ENCODE measurements around the gene CNTF. TPM values are rescaled to one million over a fixed set of nuclear protein-coding genes. Genes with fewer than 3 reads are reported as not detected.
"Not testable (repeated sequence)": the region's sequence is repeated elsewhere in the genome, so short reads cannot be mapped to it uniquely, and the experiment has no call there.

CNTF gene, protein sequence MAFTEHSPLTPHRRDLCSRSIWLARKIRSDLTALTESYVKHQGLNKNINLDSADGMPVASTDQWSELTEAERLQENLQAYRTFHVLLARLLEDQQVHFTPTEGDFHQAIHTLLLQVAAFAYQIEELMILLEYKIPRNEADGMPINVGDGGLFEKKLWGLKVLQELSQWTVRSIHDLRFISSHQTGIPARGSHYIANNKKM
- polyA plus RNA-seq: under 1 TPM in 2 of 4 donors, not detected in 2; 0.63 to 0.78 TPM
- long read RNA-seq, donor 1: 0 reads
- long read RNA-seq, donor 2: 0 reads
- long read RNA-seq, donor 3: 0 reads
- long read RNA-seq, donor 4: 0 reads
- long read RNA-seq, donor 5: 0 reads
- long read RNA-seq, donor 6: 0 reads
- long read RNA-seq, donor 7: 0 reads
- long read RNA-seq, donor 8: 0 reads
- long read RNA-seq, donor 9: 0 reads
- long read RNA-seq, donor 10, partial matches to known transcripts: 0 of 1 reads
- long read RNA-seq, donor 10, other reads (novel, unspliced or antisense): 0 of 1 reads

GRCh38 chr11:58622344-58622743, at the start of gene CNTF:
TSS of gene CNTF (plus strand) at chr11:58622665. CDS start at chr11:58622753, 88 bp downstream.
- no peak within 1 kb of the TSS for H3K4me3 ChIP-seq (ENCODE audit: low read depth in 1 of 3, low read length in 3 of 3)
- FAIRE-seq: no peak
- no peaks in the 10 kb centered on the region for H3K27me3 ChIP-seq (ENCODE audit: control insufficient read depth in 3 of 3, insufficient read depth in 3 of 3, low read length in 3 of 3)
- H3K9me3 ChIP-seq (ENCODE audit: control insufficient read depth in 2 of 2, insufficient read depth in 1 of 2, low read depth in 1 of 2, low read length in 1 of 2): no peaks in the 10 kb centered on the region
- H3K36me3 ChIP-seq (ENCODE audit: control insufficient read depth in 3 of 3, insufficient read depth in 2 of 3, low read depth in 1 of 3, low read length in 3 of 3): peaks cover 11 to 21% (median 17%) of the 10 kb centered on the region in 3 donors
- 78 to 86% (median 79%) methylated on average over 2 of the region's 2 CpGs for WGBS, 3 donors
- DNase-seq: no peak
- H3K4me1 ChIP-seq (ENCODE audit: control insufficient read depth in 3 of 3, insufficient read depth in 2 of 3, low read depth in 1 of 3, low read length in 2 of 3): peaks cover 0 to 3% (median 0%) of the 10 kb centered on the region in 3 donors
- no peak within 1 kb of the TSS for H3K27ac ChIP-seq (ENCODE audit: low read depth in 1 of 3, low read length in 2 of 3)

- not testable (repeated sequence) for H3K36me3 ChIP-seq (ENCODE audit: control insufficient read depth in 3 of 3, insufficient read depth in 2 of 3, low read depth in 1 of 3, low read length in 3 of 3); H3K4me3 ChIP-seq (ENCODE audit: low read depth in 1 of 3, low read length in 3 of 3); H3K9me3 ChIP-seq (ENCODE audit: control insufficient read depth in 2 of 2, insufficient read depth in 1 of 2, low read depth in 1 of 2, low read length in 1 of 2); H3K27me3 ChIP-seq (ENCODE audit: control insufficient read depth in 3 of 3, insufficient read depth in 3 of 3, low read length in 3 of 3); FAIRE-seq; H3K4me1 ChIP-seq (ENCODE audit: control insufficient read depth in 3 of 3, insufficient read depth in 2 of 3, low read depth in 1 of 3, low read length in 2 of 3); DNase-seq
- peak overlapping the region in 1 of 3 donors; percentile 42 for H3K27ac ChIP-seq (ENCODE audit: low read depth in 1 of 3, low read length in 2 of 3)
- 69 to 82% (median 78%) methylated on average over 14 of the region's 14 CpGs for WGBS, 3 donors
These were observed 49.6 kb upstream of the CNTF start for GRCh38 chr11:58572906-58573305.

GRCh38 chr11:58573451-58574104, 48.9 kb upstream of the CNTF start:
- Histone ChIP-seq H3K4me3 (ENCODE audit: low read depth in 1 of 3, low read length in 3 of 3) (no peak overlapping the region), H3K9me3 (ENCODE audit: control insufficient read depth in 2 of 2, insufficient read depth in 1 of 2, low read depth in 1 of 2, low read length in 1 of 2) (no peaks in the 10 kb centered on the region), H3K4me1 (ENCODE audit: control insufficient read depth in 3 of 3, insufficient read depth in 2 of 3, low read depth in 1 of 3, low read length in 2 of 3) (peaks cover 6 to 8% (median 7%) of the 10 kb centered on the region in 3 donors), H3K27ac (ENCODE audit: low read depth in 1 of 3, low read length in 2 of 3) (peak overlapping the region in 2 of 3 donors; percentile 24 to 82), H3K27me3 (ENCODE audit: control insufficient read depth in 3 of 3, insufficient read depth in 3 of 3, low read length in 3 of 3) (no peaks in the 10 kb centered on the region), H3K36me3 (ENCODE audit: control insufficient read depth in 3 of 3, insufficient read depth in 2 of 3, low read depth in 1 of 3, low read length in 3 of 3) (peaks cover 0 to 9% (median 4%) of the 10 kb centered on the region in 3 donors)
- 56 to 73% (median 57%) methylated on average over 4 of the region's 4 CpGs for WGBS, 3 donors
- DNase-seq: no peak
- FAIRE-seq: no peak

- H3K27me3 ChIP-seq (ENCODE audit: control insufficient read depth in 3 of 3, insufficient read depth in 3 of 3, low read length in 3 of 3): no peaks in the 10 kb centered on the region
- peaks cover 6 to 8% (median 7%) of the 10 kb centered on the region in 3 donors for H3K4me1 ChIP-seq (ENCODE audit: control insufficient read depth in 3 of 3, insufficient read depth in 2 of 3, low read depth in 1 of 3, low read length in 2 of 3)
- peak overlapping the region in 1 of 3 donors; percentile 47 for H3K4me3 ChIP-seq (ENCODE audit: low read depth in 1 of 3, low read length in 3 of 3)
- DNase-seq (no peak), FAIRE-seq (no peak)
- peak overlapping the region in 2 of 3 donors; percentile 41 to 79 for H3K27ac ChIP-seq (ENCODE audit: low read depth in 1 of 3, low read length in 2 of 3)
- no peaks in the 10 kb centered on the region for H3K9me3 ChIP-seq (ENCODE audit: control insufficient read depth in 2 of 2, insufficient read depth in 1 of 2, low read depth in 1 of 2, low read length in 1 of 2)
- H3K36me3 ChIP-seq (ENCODE audit: control insufficient read depth in 3 of 3, insufficient read depth in 2 of 3, low read depth in 1 of 3, low read length in 3 of 3): peaks cover 0 to 2% (median 2%) of the 10 kb centered on the region in 3 donors
These were observed 47.6 kb upstream of the CNTF start for GRCh38 chr11:58574881-58575280.

DNA sequence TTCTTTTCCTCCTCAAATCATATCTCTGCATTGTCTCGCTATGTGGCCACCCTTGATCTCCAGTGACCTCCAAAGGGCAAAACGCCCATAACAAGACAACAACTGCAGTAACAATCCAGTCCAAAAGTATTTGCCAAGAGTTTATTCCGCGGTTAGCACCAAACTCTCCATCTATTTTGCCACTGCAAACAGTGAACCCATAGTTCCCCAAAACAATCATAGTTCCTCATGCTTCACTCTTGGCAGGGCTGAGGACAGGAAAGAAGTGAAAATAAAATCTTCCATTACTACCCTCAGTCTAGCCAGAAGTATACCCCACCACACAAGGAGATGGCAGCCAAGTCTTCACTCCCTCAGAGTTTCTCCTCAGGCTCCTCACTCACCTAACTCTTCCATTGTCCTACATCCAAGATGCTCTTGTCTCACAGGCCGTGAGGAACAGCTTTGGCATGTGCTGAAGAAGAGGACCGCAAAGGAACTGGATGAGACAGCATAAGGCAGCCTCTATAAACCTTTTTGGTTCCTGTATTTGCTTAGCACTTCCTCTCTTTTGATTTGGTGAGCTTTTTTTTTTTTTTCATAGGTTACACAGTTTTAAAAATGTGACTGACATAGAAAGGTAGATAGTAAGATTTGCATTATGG, 47.0 kb upstream of the CNTF start, which contains the start of gene LPXN:
TSS of gene LPXN (minus strand) at position 480 of the 644 bp plus-strand sequence. CDS start at position 396, 84 bp downstream.
- Histone ChIP-seq H3K27ac (ENCODE audit: low read depth in 1 of 3, low read length in 2 of 3) (peak within 1 kb of the TSS; percentile 97 to 100 (median 98)), H3K36me3 (ENCODE audit: control insufficient read depth in 3 of 3, insufficient read depth in 2 of 3, low read depth in 1 of 3, low read length in 3 of 3) (peaks cover 0 to under 1% (median 0%) of the 10 kb centered on the region in 3 donors), H3K4me1 (ENCODE audit: control insufficient read depth in 3 of 3, insufficient read depth in 2 of 3, low read depth in 1 of 3, low read length in 2 of 3) (peaks cover 6 to 8% (median 7%) of the 10 kb centered on the region in 3 donors), H3K27me3 (ENCODE audit: control insufficient read depth in 3 of 3, insufficient read depth in 3 of 3, low read length in 3 of 3) (no peaks in the 10 kb centered on the region), H3K9me3 (ENCODE audit: control insufficient read depth in 2 of 2, insufficient read depth in 1 of 2, low read depth in 1 of 2, low read length in 1 of 2) (no peaks in the 10 kb centered on the region), H3K4me3 (ENCODE audit: low read depth in 1 of 3, low read length in 3 of 3) (peak within 1 kb of the TSS in 2 of 3 donors; percentile 47 to 92)
- FAIRE-seq: no peak
- peak in 1 of 2 donors; percentile 39 for DNase-seq
- 66 to 80% (median 71%) methylated on average over 6 of the region's 6 CpGs for WGBS, 3 donors

- H3K4me3 ChIP-seq (ENCODE audit: low read depth in 1 of 3, low read length in 3 of 3): peak overlapping the region; percentile 68 to 92 (median 90)
- WGBS, 3 donors: 13 to 29% (median 21%) methylated on average over 4 of the region's 4 CpGs
- peaks cover 0 to 3% (median 1%) of the 10 kb centered on the region in 3 donors for H3K36me3 ChIP-seq (ENCODE audit: control insufficient read depth in 3 of 3, insufficient read depth in 2 of 3, low read depth in 1 of 3, low read length in 3 of 3)
- H3K9me3 ChIP-seq (ENCODE audit: control insufficient read depth in 2 of 2, insufficient read depth in 1 of 2, low read depth in 1 of 2, low read length in 1 of 2): no peaks in the 10 kb centered on the region
- no peaks in the 10 kb centered on the region for H3K27me3 ChIP-seq (ENCODE audit: control insufficient read depth in 3 of 3, insufficient read depth in 3 of 3, low read length in 3 of 3)
- FAIRE-seq (no peak), DNase-seq (peak; percentile 43 to 49)
- H3K4me1 ChIP-seq (ENCODE audit: control insufficient read depth in 3 of 3, insufficient read depth in 2 of 3, low read depth in 1 of 3, low read length in 2 of 3): peaks cover 9 to 10% (median 10%) of the 10 kb centered on the region in 3 donors
- peak overlapping the region; percentile 97 to 100 (median 98) for H3K27ac ChIP-seq (ENCODE audit: low read depth in 1 of 3, low read length in 2 of 3)
These were observed 45.5 kb upstream of the CNTF start for GRCh38 chr11:58576887-58577471.

DNA sequence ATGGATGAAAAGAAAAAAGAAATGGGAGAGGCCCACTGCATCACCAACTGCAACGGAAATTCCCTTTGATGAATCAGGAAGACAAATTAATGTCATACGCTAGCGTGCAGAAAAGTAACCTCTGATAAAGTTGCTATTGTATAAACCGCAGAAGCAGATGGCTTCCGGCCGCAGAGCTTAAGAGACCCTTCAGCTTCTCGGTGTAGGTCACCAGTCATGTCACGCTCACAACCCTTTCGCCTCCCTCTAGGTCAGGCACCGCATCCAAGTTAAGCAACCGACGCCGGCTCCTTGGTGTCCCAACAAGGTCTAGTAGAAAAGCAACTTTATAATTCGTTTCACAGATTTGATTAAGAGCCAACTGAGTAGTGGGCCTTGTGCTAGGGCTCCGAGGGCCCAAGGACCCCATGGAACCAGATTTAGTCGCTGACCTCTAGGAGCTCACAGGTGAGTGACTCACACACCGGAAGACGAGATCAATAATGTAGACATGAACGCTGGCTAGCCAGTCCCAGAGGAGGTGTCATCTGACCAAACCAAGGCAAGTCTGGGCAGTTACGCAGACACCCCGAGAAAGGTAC, 44.8 kb upstream of the CNTF start:
- FAIRE-seq (no peak), DNase-seq (no peak)
- H3K27me3 ChIP-seq (ENCODE audit: control insufficient read depth in 3 of 3, insufficient read depth in 3 of 3, low read length in 3 of 3): no peaks in the 10 kb centered on the region
- H3K9me3 ChIP-seq (ENCODE audit: control insufficient read depth in 2 of 2, insufficient read depth in 1 of 2, low read depth in 1 of 2, low read length in 1 of 2): no peaks in the 10 kb centered on the region
- peaks cover 0 to 3% (median 1%) of the 10 kb centered on the region in 3 donors for H3K36me3 ChIP-seq (ENCODE audit: control insufficient read depth in 3 of 3, insufficient read depth in 2 of 3, low read depth in 1 of 3, low read length in 3 of 3)
- H3K4me3 ChIP-seq (ENCODE audit: low read depth in 1 of 3, low read length in 3 of 3): peak overlapping the region; percentile 68 to 92 (median 90)
- H3K27ac ChIP-seq (ENCODE audit: low read depth in 1 of 3, low read length in 2 of 3): peak overlapping the region; percentile 97 to 100 (median 98)
- WGBS, 3 donors: 0% methylated on average over 21 of the region's 21 CpGs
- peaks cover 9 to 11% (median 10%) of the 10 kb centered on the region in 3 donors for H3K4me1 ChIP-seq (ENCODE audit: control insufficient read depth in 3 of 3, insufficient read depth in 2 of 3, low read depth in 1 of 3, low read length in 2 of 3)
